Epithelial cell of esophagus (primary cell): ENCODE results near the gene PTPRN2.

ENCODE experiments used
- DNase-seq: peaks from one replicate; pipeline ENCODE4 v3.0.0; 2010; ENCODE audit warnings: low read depth
- H3K4me3 ChIP-seq: 2 replicates; pipeline ENCODE4 v1.5.1; 2011; ENCODE audit warnings: mild to moderate bottlenecking, low read length, control low read depth
- CTCF ChIP-seq: IDR thresholded peaks from 2 replicates; pipeline ENCODE4 v1.5.1; 2011; ENCODE audit warnings: low read depth, mild to moderate bottlenecking, low read length, control low read depth, inconsistent platforms; ENCODE audit not compliant: insufficient read depth; ENCODE audit errors: missing control alignments

PTPRN2 gene

GRCh38 chr7:157816526-157817250 lies 770.9 kb downstream of the PTPRN2 start:
- TF ChIP-seq CTCF, result no peak
- H3K4me3 ChIP-seq, result no peak overlapping the region
- DNase-seq, result no peak

GRCh38 chr7:157816086-157816485 lies 771.5 kb downstream of the PTPRN2 start:
- no peak for DNase-seq
- no peak overlapping the region for H3K4me3 ChIP-seq
- no peak for TF ChIP-seq CTCF

GRCh38 chr7:157815706-157816022 lies 772.0 kb downstream of the PTPRN2 start:
- no peak overlapping the region for H3K4me3 ChIP-seq
- TF ChIP-seq CTCF, result no peak
- DNase-seq, result no peak

- no peak for DNase-seq
- no peak for TF ChIP-seq CTCF
- H3K4me3 ChIP-seq, result no peak overlapping the region
These were observed 772.5 kb downstream of the PTPRN2 start for GRCh38 chr7:157814931-157815705.

- DNase-seq, result no peak
- no peak for TF ChIP-seq CTCF
- H3K4me3 ChIP-seq, result no peak overlapping the region
These were observed 773.6 kb downstream of the PTPRN2 start for GRCh38 chr7:157813741-157814661.

GRCh38 chr7:157813053-157813452 lies 774.6 kb downstream of the PTPRN2 start:
- H3K4me3 ChIP-seq, result no peak overlapping the region
- TF ChIP-seq CTCF, result no peak
- DNase-seq, result no peak
